Measurements from ENCODE around the gene PSMD9.

- TF ChIP-seq REST (IDR thresholded peaks at IDR 0.05; ENCODE audit: low read depth) (no peak), CTCF (IDR thresholded peaks at IDR 0.05 in 2 of 3, conservative IDR thresholded peaks at IDR 0.05 in 1 of 3; ENCODE audit: borderline replicate concordance in 1 of 3, insufficient read depth in 1 of 3, low read depth in 2 of 3, low read length in 2 of 3) (no peak), ZNF274 (IDR thresholded peaks at IDR 0.05; ENCODE audit: low read depth, low read length) (no peak), CBX3 (IDR thresholded peaks at IDR 0.05; ENCODE audit: low read depth) (no peak), POLR2AphosphoS5 (IDR thresholded peaks at IDR 0.05; ENCODE audit: low read depth, low read length) (no peak; the same call in 1 of the 2 replicates), YY1 (IDR thresholded peaks at IDR 0.05; ENCODE audit: extremely low read depth, insufficient replicate concordance, low read depth, low read length) (no peak), POLR2A (IDR thresholded peaks at IDR 0.05; ENCODE audit: borderline replicate concordance, extremely low read depth, insufficient read depth, insufficient read length) (no peak), MAX (IDR thresholded peaks at IDR 0.05) (no peak), EZH2phosphoT487 (IDR thresholded peaks at IDR 0.05; ENCODE audit: borderline replicate concordance) (no peak), ZFX (IDR thresholded peaks at IDR 0.05) (no peak)
Measured at GRCh38 chr12:121839993-121840761, 48.4 kb upstream of the PSMD9 start.

Data from HCT116 (cell line).